GM21723 (cell line): ENCODE results near the gene CLIP4.

ENCODE experiments used
- ATAC-seq: cut with Tn5 transposase; IDR thresholded peaks from one replicate; pipeline ENCODE4 v1.9.1; 2021; ENCODE audit warnings: mild to moderate bottlenecking, moderate library complexity; ENCODE audit not compliant: unreplicated experiment

Gene CLIP4

GRCh38 chr2:29218071-29218470 lies 102.9 kb downstream of the CLIP4 start:
- ATAC-seq, result no peak

- ATAC-seq, result no peak
These were observed 103.4 kb downstream of the CLIP4 start for GRCh38 chr2:29218550-29219125.

GRCh38 chr2:29219374-29219773 lies 104.2 kb downstream of the CLIP4 start:
- ATAC-seq, result no peak

GRCh38 chr2:29220506-29221270 lies 105.5 kb downstream of the CLIP4 start:
- ATAC-seq, result no peak

GRCh38 chr2:29222381-29223179 lies 107.4 kb downstream of the CLIP4 start:
- no peak for ATAC-seq

- no peak for ATAC-seq
These were observed 108.0 kb downstream of the CLIP4 start for GRCh38 chr2:29223257-29223656.

GRCh38 chr2:29223851-29224692 lies 108.9 kb downstream of the CLIP4 start:
- ATAC-seq, result no peak

- no peak for ATAC-seq
These were observed 109.7 kb downstream of the CLIP4 start for GRCh38 chr2:29224693-29225551.

- ATAC-seq, result no peak
These were observed 110.6 kb downstream of the CLIP4 start for GRCh38 chr2:29225814-29226213.

GRCh38 chr2:29226375-29226774 lies 111.2 kb downstream of the CLIP4 start:
- ATAC-seq, result no peak

GRCh38 chr2:29226808-29227207 lies 111.6 kb downstream of the CLIP4 start:
- ATAC-seq, result no peak

- no peak for ATAC-seq
These were observed 112.9 kb downstream of the CLIP4 start for GRCh38 chr2:29227935-29228675.

GRCh38 chr2:29228947-29229346 lies 113.7 kb downstream of the CLIP4 start:
- ATAC-seq, result no peak

- no peak for ATAC-seq
These were observed 114.4 kb downstream of the CLIP4 start for GRCh38 chr2:29229640-29230039.

- ATAC-seq, result no peak
These were observed 116.8 kb downstream of the CLIP4 start for GRCh38 chr2:29232041-29232440.

GRCh38 chr2:29233428-29233827 lies 118.2 kb downstream of the CLIP4 start:
- no peak for ATAC-seq

- ATAC-seq, result no peak
These were observed 120.2 kb downstream of the CLIP4 start for GRCh38 chr2:29235411-29235810.

- ATAC-seq, result no peak
These were observed 120.9 kb downstream of the CLIP4 start for GRCh38 chr2:29236074-29236473.

GRCh38 chr2:29238497-29238896 lies 123.3 kb downstream of the CLIP4 start:
- no peak for ATAC-seq
